HG02870 (cell line): Measurements from ENCODE around the gene PRKCSH.
"Not testable (repeated sequence)": the region's sequence is repeated elsewhere in the genome, so short reads cannot be mapped to it uniquely, and the experiment has no call there.

ENCODE experiments used
- ATAC-seq: cut with Tn5 transposase; IDR thresholded peaks from one replicate; pipeline ENCODE4 v1.9.1; 2021; ENCODE audit warnings: mild to moderate bottlenecking, moderate library complexity; ENCODE audit not compliant: unreplicated experiment

Gene PRKCSH

GRCh38 chr19:11418549-11419506 lies 16.6 kb upstream of the PRKCSH start, which contains the start of gene RGL3:
RGL3 (minus strand) TSS chr19:11419314; CDS start chr19:11419278, 36 bp downstream.
- ATAC-seq = no peak

GRCh38 chr19:11420429-11421370 lies 14.7 kb upstream of the PRKCSH start:
- ATAC-seq = no peak

- no peak for ATAC-seq
Observed at GRCh38 chr19:11421371-11422098, 13.9 kb upstream of the PRKCSH start.

- ATAC-seq = no peak
Observed at GRCh38 chr19:11422163-11423065, 13.0 kb upstream of the PRKCSH start.

GRCh38 chr19:11423164-11423790 lies 12.2 kb upstream of the PRKCSH start:
- no peak for ATAC-seq

GRCh38 chr19:11423791-11424181 lies 11.6 kb upstream of the PRKCSH start:
- ATAC-seq = no peak

GRCh38 chr19:11425719-11426457 lies 9.5 kb upstream of the PRKCSH start:
- ATAC-seq = no peak

- ATAC-seq = no peak
Observed at GRCh38 chr19:11426656-11427055, 8.8 kb upstream of the PRKCSH start.

- not testable (repeated sequence) for ATAC-seq
Observed at GRCh38 chr19:11433526-11433925, 1.9 kb upstream of the PRKCSH start.

- no peak for ATAC-seq
Observed at GRCh38 chr19:11434703-11435056, 755 bp upstream of the PRKCSH start.

GRCh38 chr19:11435833-11436313 lies 438 bp downstream of the PRKCSH start:
- no peak for ATAC-seq

- no peak for ATAC-seq
Observed at GRCh38 chr19:11437955-11438354, 2.5 kb downstream of the PRKCSH start.

GRCh38 chr19:11444059-11444458 lies 8.6 kb downstream of the PRKCSH start:
- no peak for ATAC-seq

- no peak for ATAC-seq
Observed at GRCh38 chr19:11445141-11445540, 9.7 kb downstream of the PRKCSH start.

- no peak for ATAC-seq
Observed at GRCh38 chr19:11446271-11446651, 10.8 kb downstream of the PRKCSH start.

- no peak for ATAC-seq
Observed at GRCh38 chr19:11446652-11447301, 11.3 kb downstream of the PRKCSH start.

GRCh38 chr19:11447347-11448262 lies 12.2 kb downstream of the PRKCSH start:
- ATAC-seq = no peak
